Measurements from ENCODE around the gene MYCT1. TPM values are rescaled to one million over a fixed set of nuclear protein-coding genes. Genes with fewer than 3 reads are reported as not detected.

The MYCT1 gene
- total RNA-seq, 1 experiment from 2014 or later: not detected

GRCh38 chr6:152771061-152771687 is 73.5 kb downstream of the MYCT1 start:
- DNase-seq (ENCODE audit: low read depth, low spot score): no peak
- H3K9me3 ChIP-seq (ENCODE audit: control insufficient read depth in 1 of 2, insufficient read depth in 1 of 2, low read depth in 1 of 2, low read length in 2 of 2): no peaks in the 10 kb centered on the region
- H3K4me1 ChIP-seq (ENCODE audit: control insufficient read depth in 1 of 2, insufficient read depth in 2 of 2, low read length in 2 of 2): no peaks in the 10 kb centered on the region
- H3K4me2 ChIP-seq (ENCODE audit: low read length): no peak overlapping the region
- ChIA-PET POLR2A (no interaction called here), RAD21 (ENCODE audit: low non-redundant PET in 1 of 2, low total read pairs in 2 of 2, uncharacterized antibody in 2 of 2, unreplicated experiment in 2 of 2) (no interaction called here), CTCF (no interaction called here)
- no peaks in the 10 kb centered on the region for H4K20me1 ChIP-seq (ENCODE audit: insufficient read depth)
- no peak overlapping the region for H3K4me3 ChIP-seq (replicated peaks in 1 of 2; ENCODE audit: low read depth in 1 of 2, low read length in 2 of 2)
- no peak for TF ChIP-seq EGR1 (IDR thresholded peaks at IDR 0.05; ENCODE audit: low read depth)
- TF ChIP-seq TCF7L2 (IDR thresholded peaks at IDR 0.05; ENCODE audit: borderline replicate concordance, extremely low read depth, insufficient read depth, insufficient read length): no peak
- H3K9me2 ChIP-seq (ENCODE audit: insufficient read depth): no peaks in the 10 kb centered on the region
- ATAC-seq: no peak
- H3K27me3 ChIP-seq (ENCODE audit: insufficient read depth, low read length): peaks cover 43% of the 10 kb centered on the region; the same call in 1 of the 2 replicates
- no peak overlapping the region for H3K27ac ChIP-seq (ENCODE audit: low read depth, low read length)
- H3K9ac ChIP-seq (ENCODE audit: low read length): no peak overlapping the region
- no TSS peak for BruUV-seq (replicated peaks)
- H2AFZ ChIP-seq (ENCODE audit: low read depth, low read length, poor library complexity, severe bottlenecking): no peak overlapping the region
- H3K36me3 ChIP-seq (ENCODE audit: control insufficient read depth in 1 of 2, insufficient read depth in 2 of 2, low read length in 2 of 2): no peaks in the 10 kb centered on the region
- no peaks in the 10 kb centered on the region for H3K79me2 ChIP-seq (ENCODE audit: insufficient read depth, low read length)
- intact Hi-C loops (cut with micrococcal nuclease): no loop called here

Other genes starting within 250 kb of the MYCT1 start
- gene SYNE1, start 60.5 kb upstream of the MYCT1 start, total RNA-seq (2021; ENCODE audit: unreplicated experiment): 5.4 TPM
- gene VIP, start 52.9 kb downstream of the MYCT1 start, total RNA-seq (2021; ENCODE audit: unreplicated experiment): not detected

All from HCT116 (cell line).